HCT116 (cell line): ENCODE results near the gene FAM20C.

Experiments used
- EZH2 ChIP-seq: fragments of 200-600 bp; sonication (generic); IDR thresholded peaks from 2 replicates; pipeline ENCODE4 v1.6.1; 2017; ENCODE audit warnings: antibody characterized with exemption, mixed run types
- POLR2AphosphoS5 ChIP-seq: IDR thresholded peaks from 2 replicates; pipeline ENCODE4 v1.6.1; 2011; ENCODE audit warnings: mild to moderate bottlenecking, low read depth, low read length, moderate library complexity
- TF ChIP-seq, protein P1 (sequence below), 3 experiments: fragments of 200-600 bp in 1 of 3; sonication (generic) in 1 of 3; IDR thresholded peaks in 2 of 3; conservative IDR thresholded peaks in 1 of 3; 2 replicates each; pipeline ENCODE4 v1.5.1; 2012 to 2017; ENCODE audit warnings: low read depth in 2 of 3, low read length in 2 of 3, antibody characterized with exemption in 1 of 3, borderline replicate concordance in 1 of 3, control low read depth in 1 of 3, mild to moderate bottlenecking in 1 of 3, mixed read lengths in 1 of 3, mixed run types in 1 of 3, moderate library complexity in 1 of 3; ENCODE audit not compliant: insufficient read depth in 1 of 3

DNA sequence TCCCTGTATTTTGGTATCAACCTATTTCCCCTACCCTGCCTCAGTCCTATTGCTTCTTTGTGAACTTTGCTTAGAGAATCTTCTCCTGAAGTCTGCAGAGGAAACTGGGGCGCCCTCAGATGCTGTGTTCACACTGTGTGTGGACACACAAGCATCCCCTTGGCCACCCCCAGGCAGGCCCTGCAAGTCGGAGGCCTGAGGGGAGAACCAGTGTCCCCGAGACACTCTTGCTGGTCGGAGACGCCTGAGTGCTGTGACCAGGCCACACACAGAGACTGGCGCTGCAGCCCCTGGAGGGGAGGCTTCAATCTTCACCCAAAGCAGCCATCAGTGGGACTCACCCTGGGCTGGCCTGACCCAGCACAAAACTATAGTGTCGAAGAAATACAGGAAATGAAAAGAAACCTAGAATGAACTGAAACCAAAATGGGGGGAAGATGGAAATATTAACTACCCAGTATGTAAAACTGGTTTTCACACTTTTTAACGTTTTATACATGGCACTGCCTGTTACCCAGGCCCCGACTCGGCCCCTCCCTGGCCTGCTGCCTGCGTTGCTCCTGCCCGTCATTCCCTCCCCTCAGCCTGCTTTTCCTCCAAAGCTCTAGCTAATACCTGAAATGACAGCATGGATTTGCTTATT, 48.4 kb upstream of the FAM20C start:
- TF ChIP-seq EZH2, result no peak
- no peak for TF ChIP-seq POLR2AphosphoS5
- TF ChIP-seq, protein P1, sequence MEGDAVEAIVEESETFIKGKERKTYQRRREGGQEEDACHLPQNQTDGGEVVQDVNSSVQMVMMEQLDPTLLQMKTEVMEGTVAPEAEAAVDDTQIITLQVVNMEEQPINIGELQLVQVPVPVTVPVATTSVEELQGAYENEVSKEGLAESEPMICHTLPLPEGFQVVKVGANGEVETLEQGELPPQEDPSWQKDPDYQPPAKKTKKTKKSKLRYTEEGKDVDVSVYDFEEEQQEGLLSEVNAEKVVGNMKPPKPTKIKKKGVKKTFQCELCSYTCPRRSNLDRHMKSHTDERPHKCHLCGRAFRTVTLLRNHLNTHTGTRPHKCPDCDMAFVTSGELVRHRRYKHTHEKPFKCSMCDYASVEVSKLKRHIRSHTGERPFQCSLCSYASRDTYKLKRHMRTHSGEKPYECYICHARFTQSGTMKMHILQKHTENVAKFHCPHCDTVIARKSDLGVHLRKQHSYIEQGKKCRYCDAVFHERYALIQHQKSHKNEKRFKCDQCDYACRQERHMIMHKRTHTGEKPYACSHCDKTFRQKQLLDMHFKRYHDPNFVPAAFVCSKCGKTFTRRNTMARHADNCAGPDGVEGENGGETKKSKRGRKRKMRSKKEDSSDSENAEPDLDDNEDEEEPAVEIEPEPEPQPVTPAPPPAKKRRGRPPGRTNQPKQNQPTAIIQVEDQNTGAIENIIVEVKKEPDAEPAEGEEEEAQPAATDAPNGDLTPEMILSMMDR (IDR thresholded peaks at IDR 0.05 in 2 of 3, conservative IDR thresholded peaks at IDR 0.05 in 1 of 3; ENCODE audit: borderline replicate concordance in 1 of 3, insufficient read depth in 1 of 3, low read depth in 2 of 3, low read length in 2 of 3), result no peak
